Testis (tissue), 3 donors: Measurements from ENCODE around the gene SNX7. TPM values are rescaled to one million over a fixed set of nuclear protein-coding genes. Genes with fewer than 3 reads are reported as not detected.

Experiments
- DNase-seq: peaks from one replicate; pipeline ENCODE4 v3.0.0-alpha.2; 2019
- H3K27ac ChIP-seq, 2 donors: fragments of 200-600 bp; sonication (generic); one replicate each; pipeline ENCODE4 v1.5.1; 2019
- H3K27me3 ChIP-seq: fragments of 200-600 bp; sonication (generic); one replicate; pipeline ENCODE4 v1.5.1; 2019
- H3K36me3 ChIP-seq: fragments of 200-600 bp; sonication (generic); one replicate; pipeline ENCODE4 v1.5.1; 2017; ENCODE audit warnings: low read depth; ENCODE audit errors: missing control alignments
- H3K4me1 ChIP-seq: fragments of 200-600 bp; sonication (generic); one replicate; pipeline ENCODE4 v1.5.1; 2019
- H3K4me3 ChIP-seq, 2 donors: fragments of 200-600 bp; sonication (generic); one replicate each; pipeline ENCODE4 v1.5.1; 2017 to 2019
- H3K9me3 ChIP-seq: fragments of 200-600 bp; sonication (generic); one replicate; pipeline ENCODE4 v1.5.1; 2017
- CTCF ChIP-seq, 3 experiments: fragments of 450-650 bp in 2 of 3; fragments of 200-600 bp in 1 of 3; sonication (generic) in 1 of 3; IDR thresholded peaks; one replicate each; pipeline ENCODE4 v1.5.1; 2016 to 2019; ENCODE audit warnings: antibody characterized with exemption in 3 of 3, mild to moderate bottlenecking in 2 of 3, moderate library complexity in 1 of 3
- POLR2A ChIP-seq: fragments of 450-650 bp; IDR thresholded peaks from one replicate; pipeline ENCODE4 v1.6.1; 2017; ENCODE audit warnings: antibody characterized with exemption, mild to moderate bottlenecking, moderate library complexity
- WGBS, 2 donors: methylation state at CpG; one replicate each; pipeline ENCODE4 v1.1.5; 2018; 5-methylcytosine and 5-hydroxymethylcytosine counted together
- intact Hi-C: fragments of 100-400 bp; cut with DNase I; formaldehyde crosslinking; loops from one replicate; pipeline ENCODE4 v1.15.1; 2023; ENCODE audit warnings: low total_unique reads
- polyA plus RNA-seq: library from polyadenylated mRNA; stranded (reverse); fragments of 350-450 nt; fragmentation: Illumina TruSeq; extraction: RNeasy Lipid Tissue Mini Kit (QIAGEN cat#74804); gene quantifications from one replicate; pipeline ENCODE4 v1.2.3, GENCODE V29; 2014; ENCODE audit warnings: low read depth, low replicate concordance; ENCODE audit not compliant: insufficient read depth
- total RNA-seq, 2 donors: library from RNA; depleted of rRNA; stranded (reverse); fragments of >200 nt; gene quantifications; one replicate each; pipeline ENCODE4 v1.2.3, GENCODE V29; 2016

Gene SNX7
- total and polyA plus RNA-seq, 3 donors from 2014 or later: 29.7 to 36.2 (median 32.0) TPM

GRCh38 chr1:98705591-98705990 is 44.1 kb downstream of the SNX7 start:
- intact Hi-C loops: no loop called here
- TF ChIP-seq CTCF (IDR thresholded peaks at IDR 0.05) (no peak), POLR2A (no peak)
- 71 to 80% methylated on average over 2 of the region's 2 CpGs for WGBS, 2 donors

DNA sequence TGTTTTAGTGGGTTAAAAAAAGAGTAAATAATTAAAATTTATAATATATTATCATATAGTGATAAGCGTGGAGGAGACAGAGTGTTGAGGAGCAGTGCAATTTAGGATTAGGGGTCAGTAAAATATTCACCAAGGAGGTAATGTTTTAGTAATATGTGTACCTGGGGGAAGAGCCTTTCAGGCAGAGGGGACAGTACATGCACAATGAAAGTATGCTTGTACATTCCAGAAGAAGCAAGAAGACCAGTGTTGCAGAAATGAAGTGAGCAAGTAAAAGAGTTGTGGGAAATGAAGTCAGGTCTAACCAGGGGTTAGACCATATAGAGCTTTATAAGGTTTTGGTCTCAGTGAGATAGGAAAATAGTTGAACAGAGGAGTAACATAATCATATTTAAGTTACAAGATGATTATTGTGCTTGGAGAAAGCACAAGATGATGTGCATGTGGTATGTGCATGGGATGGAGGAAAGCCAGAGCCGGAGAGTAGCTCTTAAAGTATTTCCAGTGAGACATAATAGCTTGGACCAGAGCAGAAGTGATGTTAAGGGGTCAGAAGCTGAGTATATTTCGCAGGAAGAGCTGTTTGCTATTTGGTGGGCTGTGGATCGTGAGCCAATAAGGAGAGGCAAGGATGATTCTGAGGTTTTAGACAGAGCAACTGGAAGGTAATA is 44.8 kb downstream of the SNX7 start:
- H3K27ac ChIP-seq: no peak overlapping the region
- intact Hi-C loops: no loop called here
- H3K9me3 ChIP-seq: no peaks in the 10 kb centered on the region
- no peak for DNase-seq
- TF ChIP-seq POLR2A (no peak), CTCF (IDR thresholded peaks at IDR 0.05) (no peak)
- H3K36me3 ChIP-seq: no peaks in the 10 kb centered on the region
- H3K27me3 ChIP-seq: no peaks in the 10 kb centered on the region
- WGBS, 2 donors: 73 to 76% methylated on average over 4 of the region's 4 CpGs
- peaks cover 3% of the 10 kb centered on the region for H3K4me1 ChIP-seq
- no peak overlapping the region for H3K4me3 ChIP-seq

More at GRCh38 chr1:98705591-98705990, 44.1 kb downstream of the SNX7 start:
- Histone ChIP-seq H3K4me1 (no peaks in the 10 kb centered on the region), H3K27ac (no peak overlapping the region), H3K36me3 (no peaks in the 10 kb centered on the region), H3K4me3 (no peak overlapping the region), H3K27me3 (no peaks in the 10 kb centered on the region), H3K9me3 (no peaks in the 10 kb centered on the region)
- no peak for DNase-seq

DNA sequence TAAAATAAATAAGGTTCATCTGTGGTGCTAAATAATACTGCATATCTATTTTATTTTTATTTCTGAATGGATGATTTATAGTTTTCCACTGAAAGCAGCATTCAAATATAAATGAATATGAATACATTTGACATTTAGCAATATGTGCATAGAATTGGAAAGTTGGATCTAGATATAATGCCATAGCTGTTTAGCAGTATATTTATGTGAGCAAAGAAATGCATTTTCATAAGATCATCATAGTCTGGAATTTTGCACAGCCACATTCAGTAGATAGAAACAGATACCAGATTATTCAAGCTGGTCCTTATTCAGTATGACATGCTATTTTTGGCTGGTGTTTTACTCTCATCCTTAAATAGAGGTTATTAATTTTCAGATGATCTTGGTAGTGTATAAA is 46.0 kb downstream of the SNX7 start:
- no peak for TF ChIP-seq CTCF (IDR thresholded peaks at IDR 0.05)
- no peak for TF ChIP-seq POLR2A
- Histone ChIP-seq H3K4me1 (peaks cover 3% of the 10 kb centered on the region), H3K9me3 (no peaks in the 10 kb centered on the region), H3K27ac (no peak overlapping the region), H3K36me3 (no peaks in the 10 kb centered on the region), H3K4me3 (no peak overlapping the region), H3K27me3 (no peaks in the 10 kb centered on the region)
- intact Hi-C loops: no loop called here
- DNase-seq: no peak

GRCh38 chr1:98709906-98710305 is 48.4 kb downstream of the SNX7 start:
- no peak for DNase-seq
- Histone ChIP-seq H3K4me3 (no peak overlapping the region), H3K9me3 (no peaks in the 10 kb centered on the region), H3K27me3 (no peaks in the 10 kb centered on the region), H3K4me1 (peaks cover 3% of the 10 kb centered on the region), H3K27ac (peak overlapping the region; percentile 48 to 58), H3K36me3 (no peaks in the 10 kb centered on the region)
- intact Hi-C loops: no loop called here
- no peak for TF ChIP-seq CTCF (IDR thresholded peaks at IDR 0.05)
- WGBS, 2 donors: 67 to 76% methylated on average over 3 of the region's 3 CpGs

DNA sequence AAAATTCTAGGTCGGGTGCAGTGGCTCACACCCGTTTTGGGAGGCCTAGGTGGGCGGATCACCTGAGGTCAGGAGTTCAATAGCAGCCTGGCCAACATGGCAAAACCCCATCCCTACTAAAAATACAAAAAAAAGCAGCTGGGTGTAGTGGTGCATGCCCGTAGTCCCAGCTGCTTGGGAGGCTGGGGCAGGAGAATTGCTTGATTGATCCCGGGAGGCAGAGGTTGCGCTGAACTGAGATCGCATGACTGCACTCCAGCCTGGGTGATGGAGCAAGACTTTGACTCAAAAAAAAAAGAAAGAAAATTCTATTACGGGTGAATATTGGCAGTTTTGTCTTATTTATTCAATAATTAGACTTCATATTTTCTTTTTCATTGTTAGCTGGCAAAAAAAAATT is 62.1 kb downstream of the SNX7 start:
- TF ChIP-seq CTCF (IDR thresholded peaks at IDR 0.05) (no peak), POLR2A (no peak)
- no peak overlapping the region for H3K4me3 ChIP-seq
- WGBS, 2 donors: 83 to 89% methylated on average over 8 of the region's 8 CpGs
- H3K36me3 ChIP-seq: no peaks in the 10 kb centered on the region
- no peaks in the 10 kb centered on the region for H3K9me3 ChIP-seq
- H3K27ac ChIP-seq: no peak overlapping the region
- intact Hi-C loops: no loop called here
- no peaks in the 10 kb centered on the region for H3K27me3 ChIP-seq
- DNase-seq: no peak
- H3K4me1 ChIP-seq: no peaks in the 10 kb centered on the region
